HG03521 (cell line): ENCODE data around the gene FBLN7.

ENCODE experiments used
- ATAC-seq: cut with Tn5 transposase; IDR thresholded peaks from one replicate; pipeline ENCODE4 v1.9.1; 2021; ENCODE audit warnings: mild to moderate bottlenecking, moderate library complexity; ENCODE audit not compliant: unreplicated experiment

The FBLN7 gene

DNA sequence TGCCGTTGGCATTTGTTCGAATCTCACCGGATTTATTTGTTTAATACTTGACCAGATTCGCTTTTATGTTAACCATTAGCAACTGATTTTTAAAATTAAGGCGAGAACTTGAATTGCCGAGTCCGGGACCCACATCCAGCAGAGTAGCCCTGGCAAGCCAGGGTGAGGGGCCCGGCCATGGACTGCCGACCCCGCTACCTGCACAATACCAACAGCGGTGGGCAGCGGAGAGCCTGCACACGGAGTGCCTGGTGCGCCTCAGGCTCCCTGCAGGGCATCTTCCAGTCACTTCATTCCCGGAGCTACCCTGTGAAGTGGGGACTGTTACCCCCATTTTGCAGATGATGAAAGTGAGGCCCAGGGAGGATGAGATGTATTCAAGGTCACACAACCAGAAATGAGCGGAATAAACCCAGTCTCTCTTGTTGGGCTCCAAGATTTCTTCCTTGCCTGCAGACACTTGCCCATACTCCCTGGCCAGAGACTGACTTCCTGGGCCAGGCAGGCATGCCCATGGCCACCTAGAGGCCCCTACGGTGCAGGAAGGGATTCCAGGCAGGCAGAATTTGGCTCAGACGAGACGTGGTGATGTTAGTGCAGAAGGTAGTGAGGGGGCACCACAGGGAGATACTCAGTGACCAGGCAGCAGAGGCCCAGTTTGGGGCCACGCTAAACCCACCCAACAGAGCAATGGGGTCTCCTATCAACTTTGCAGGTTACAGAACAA, 2.9 kb downstream of the FBLN7 start:
- no peak for ATAC-seq

DNA sequence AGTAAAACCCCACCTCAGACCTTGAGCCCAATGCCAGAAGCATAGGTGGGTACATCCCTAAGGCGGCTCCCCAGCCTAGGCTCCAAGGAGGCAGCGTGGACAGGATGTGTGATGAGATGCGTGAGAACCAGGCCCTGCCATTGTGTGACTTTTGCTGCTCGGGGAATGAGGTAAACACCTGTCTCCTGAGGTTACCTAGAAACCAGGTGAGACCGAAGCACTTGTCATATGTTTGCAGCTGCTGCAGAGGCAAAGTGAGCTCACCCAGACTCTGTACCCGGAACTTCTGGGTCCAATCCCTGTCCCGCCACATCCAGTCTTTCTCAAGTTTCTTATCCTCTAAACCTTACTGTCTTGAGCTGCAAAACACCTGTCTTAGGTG, 3.4 kb downstream of the FBLN7 start:
- ATAC-seq = no peak

DNA sequence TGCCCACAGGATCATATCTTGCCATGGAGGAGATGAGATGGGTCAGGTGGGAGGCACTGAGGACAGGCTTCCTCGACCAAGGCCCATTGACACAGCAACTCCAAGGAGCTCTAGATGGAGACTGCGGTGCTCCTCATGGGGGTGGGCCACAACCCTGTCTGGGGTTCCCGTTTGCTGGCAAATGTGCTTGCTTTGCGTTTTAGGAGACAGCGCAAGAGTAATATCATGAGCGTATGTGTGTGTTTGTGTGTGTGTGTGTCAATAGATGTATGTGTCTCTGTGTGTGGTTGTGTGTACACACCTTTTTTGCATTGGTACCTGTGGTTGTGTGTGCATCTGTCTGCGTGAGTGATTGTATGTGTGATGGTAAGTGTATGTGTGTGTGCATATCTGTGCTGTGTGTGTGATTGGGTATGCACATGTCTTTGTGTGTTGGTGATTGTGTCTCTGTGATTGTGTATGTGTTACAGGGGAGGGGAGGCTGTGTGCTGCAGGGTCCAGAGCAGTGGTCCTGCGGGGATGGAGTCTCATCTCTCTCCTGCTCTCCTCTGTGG, 4.4 kb downstream of the FBLN7 start:
- ATAC-seq = no peak

DNA sequence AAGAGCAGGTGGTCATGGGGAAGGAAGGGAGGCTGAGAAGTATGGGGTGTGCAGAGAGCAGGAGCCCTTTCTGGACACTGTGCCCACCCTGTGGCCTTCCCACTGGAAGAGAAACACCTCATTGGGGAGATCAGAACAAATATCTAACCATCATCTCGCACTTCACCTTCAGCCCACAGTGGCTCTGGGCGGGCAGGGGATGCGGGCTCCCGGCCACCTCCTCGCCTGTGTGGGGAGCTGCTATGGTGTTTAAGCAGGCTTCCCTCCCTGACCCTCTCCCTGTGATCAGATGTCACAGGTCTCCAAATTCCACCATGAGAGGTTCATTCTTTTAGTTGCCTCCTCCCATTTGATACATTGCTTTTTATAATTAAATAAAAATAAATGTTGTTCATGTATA, 5.0 kb downstream of the FBLN7 start:
- no peak for ATAC-seq

DNA sequence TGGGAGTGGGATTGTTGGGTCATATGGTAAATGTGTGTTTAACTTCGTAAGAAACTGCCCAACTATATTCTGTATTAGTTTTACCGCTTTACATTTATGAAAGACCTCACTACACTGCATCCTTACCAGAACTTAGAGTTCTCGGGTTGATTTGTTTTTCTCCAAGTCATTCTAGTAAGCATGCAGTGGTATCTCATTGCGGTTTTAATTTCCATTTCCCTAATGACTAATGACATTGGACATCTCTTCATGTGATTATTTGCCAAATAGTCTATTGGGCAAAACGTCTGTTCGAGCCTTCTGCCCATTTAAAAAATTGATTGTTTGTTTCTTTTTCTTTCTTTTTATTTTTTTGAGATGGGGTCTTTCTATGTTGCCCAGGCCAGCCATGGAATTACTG, 6.8 kb downstream of the FBLN7 start:
- no peak for ATAC-seq

DNA sequence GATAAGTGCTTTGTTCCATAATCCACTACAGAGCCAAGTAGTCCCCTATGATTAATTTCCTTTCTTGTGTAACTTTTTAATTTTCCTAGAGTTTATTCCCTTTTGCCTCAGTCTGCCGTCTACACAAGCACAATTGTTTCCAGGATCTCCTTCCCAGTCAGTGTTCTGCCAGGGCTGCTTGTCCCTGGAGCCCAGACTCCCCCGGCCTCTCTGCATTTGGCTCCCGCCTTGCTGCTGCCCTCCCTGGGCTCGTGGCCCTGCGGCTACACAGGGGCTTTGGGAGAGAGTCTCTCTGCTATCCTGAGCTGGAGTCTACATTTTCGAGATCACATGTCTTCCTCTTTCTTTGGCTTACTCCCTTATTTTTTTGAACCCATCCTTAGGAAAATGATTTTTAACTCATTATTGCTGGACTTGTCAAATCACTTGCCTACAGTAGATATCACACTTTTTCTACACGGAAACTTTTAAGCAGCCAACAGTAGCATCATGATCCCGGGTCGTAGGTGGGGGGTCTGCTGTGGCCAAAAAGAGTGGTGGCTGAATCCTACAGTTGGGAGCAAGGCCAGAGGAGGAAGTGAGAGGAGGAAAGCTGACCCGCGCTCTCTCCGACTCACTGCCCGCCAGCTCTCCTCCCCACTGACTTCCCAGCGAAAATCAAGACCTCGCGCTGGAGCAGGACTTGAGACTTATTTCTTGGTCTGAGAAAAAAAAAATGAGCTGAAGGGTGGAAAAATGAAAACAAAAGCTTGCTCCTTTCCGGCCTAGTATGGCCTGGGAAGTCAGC, 9.4 kb downstream of the FBLN7 start:
- ATAC-seq = no peak

DNA sequence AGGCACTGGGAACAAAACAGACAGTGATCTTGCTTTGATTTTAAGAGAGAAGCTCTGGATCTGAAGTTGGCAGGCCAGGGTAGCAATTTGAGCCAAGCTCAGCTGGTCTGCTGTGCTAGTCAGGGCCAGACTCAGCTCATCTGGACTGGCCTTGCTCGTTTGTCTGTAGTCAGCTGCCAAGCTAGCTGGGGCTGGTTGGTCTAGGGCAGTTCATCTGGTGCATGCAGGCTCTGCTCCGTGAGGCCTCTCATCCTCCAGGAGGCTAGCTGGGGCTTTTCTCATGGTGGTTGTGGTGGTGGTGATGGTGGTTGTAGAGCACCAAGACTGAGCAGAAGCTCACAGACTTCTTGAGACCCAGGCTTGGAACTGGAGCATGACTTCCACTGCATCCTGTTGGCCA, 10.3 kb downstream of the FBLN7 start:
- no peak for ATAC-seq

DNA sequence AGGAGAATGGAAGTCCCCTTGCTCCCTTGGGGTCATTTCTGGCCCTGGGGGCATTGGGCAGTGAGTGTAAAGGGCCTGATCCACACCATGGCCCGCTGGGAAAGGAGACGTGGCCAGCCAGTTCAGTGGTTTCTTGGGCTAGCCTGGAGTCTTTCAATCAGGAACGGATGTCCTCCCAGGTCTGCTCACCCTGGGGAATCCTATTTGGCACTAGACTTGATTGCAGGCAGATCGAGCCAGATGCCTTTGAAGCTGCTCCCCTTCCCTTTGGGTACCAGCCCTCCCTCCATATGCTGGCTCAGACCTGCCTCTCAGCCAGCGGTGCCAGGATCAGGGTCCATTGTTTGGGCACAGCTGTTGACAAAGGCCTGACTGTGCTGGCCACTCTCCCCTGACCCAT, 11.0 kb downstream of the FBLN7 start:
- ATAC-seq = no peak

DNA sequence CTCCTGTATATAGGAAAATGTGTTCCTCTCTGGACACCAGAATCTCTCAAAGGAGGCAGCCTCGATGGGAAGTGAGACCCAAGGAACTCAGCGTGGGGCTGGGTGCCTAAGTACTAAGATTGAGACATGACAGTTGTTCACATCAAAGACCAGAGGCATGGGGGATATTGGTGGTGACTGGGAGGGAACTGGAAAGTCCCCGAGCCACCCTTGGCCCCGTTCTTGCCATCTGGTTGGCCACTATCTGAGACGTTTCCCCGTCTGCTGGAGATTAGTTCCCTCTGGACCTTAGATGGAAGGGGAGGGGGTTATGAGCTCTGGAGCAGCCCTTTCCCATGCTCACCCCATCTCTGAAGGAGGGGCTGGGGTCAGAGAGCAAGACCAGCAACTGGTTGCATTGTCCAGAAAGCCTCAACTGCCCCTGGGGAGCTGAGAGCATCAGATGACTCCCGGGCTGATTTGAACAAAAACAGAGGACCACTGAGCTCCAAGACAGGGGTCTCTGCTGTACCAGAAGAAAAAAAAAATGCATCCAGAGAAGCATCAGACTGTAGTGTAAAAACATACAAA, 11.8 kb downstream of the FBLN7 start:
- ATAC-seq = no peak

DNA sequence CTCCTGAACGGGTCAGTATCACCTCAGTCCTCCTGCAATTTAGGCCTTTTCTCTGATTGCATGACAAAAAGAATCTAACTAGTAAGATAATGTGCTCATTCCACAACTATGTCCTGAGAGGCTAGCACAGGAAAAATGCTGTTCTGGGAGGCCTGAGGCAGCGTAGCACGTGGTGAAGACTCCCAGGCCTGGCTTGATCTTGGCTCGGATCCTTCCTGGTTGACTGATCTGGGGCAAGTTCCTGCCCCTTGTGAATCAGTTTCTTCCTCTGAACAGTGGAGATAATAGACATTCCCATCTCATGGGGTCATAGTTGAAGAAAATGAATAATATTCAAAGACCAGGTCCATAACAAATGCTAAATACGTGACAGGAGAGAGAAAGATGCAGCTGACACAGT, 12.3 kb downstream of the FBLN7 start:
- no peak for ATAC-seq

DNA sequence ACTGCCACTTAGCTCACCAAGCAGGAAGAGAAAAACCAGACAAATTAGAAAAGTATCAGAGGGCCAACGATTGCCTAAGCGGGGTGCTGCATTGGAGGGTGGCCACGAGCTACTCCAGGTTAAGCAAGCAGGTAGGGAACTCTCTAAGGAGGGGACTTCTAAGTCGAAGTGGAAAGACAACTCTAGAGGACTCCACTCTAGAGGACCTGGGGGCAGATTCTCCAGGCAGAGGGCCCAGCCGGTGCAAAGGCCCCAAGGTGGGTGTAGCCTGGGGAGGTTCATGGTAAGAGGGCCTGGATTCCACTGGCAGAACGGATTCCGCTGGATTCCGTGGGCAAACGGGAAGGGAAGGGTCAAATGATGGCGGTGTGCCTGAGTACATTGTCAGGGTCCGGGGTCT, 12.7 kb downstream of the FBLN7 start:
- ATAC-seq = no peak

DNA sequence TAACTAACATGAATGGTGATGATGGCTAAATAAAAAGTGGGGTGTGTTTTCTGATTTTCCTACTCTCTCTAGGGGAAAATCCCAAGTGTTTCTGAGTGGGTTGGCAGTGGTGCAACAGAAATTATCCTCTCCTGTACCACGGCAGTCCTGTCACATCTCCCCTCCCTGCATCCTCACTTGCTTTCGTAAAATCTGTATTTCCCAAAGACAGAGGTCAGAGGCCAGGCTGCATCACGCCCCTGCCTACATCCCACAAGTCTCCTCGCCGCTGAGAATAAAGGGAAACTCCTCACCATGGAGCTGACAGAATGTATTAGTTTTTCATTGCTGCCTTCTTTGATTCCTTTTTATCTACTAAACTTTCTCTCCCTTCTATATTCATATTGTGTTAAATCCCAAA, 13.1 kb downstream of the FBLN7 start:
- no peak for ATAC-seq

DNA sequence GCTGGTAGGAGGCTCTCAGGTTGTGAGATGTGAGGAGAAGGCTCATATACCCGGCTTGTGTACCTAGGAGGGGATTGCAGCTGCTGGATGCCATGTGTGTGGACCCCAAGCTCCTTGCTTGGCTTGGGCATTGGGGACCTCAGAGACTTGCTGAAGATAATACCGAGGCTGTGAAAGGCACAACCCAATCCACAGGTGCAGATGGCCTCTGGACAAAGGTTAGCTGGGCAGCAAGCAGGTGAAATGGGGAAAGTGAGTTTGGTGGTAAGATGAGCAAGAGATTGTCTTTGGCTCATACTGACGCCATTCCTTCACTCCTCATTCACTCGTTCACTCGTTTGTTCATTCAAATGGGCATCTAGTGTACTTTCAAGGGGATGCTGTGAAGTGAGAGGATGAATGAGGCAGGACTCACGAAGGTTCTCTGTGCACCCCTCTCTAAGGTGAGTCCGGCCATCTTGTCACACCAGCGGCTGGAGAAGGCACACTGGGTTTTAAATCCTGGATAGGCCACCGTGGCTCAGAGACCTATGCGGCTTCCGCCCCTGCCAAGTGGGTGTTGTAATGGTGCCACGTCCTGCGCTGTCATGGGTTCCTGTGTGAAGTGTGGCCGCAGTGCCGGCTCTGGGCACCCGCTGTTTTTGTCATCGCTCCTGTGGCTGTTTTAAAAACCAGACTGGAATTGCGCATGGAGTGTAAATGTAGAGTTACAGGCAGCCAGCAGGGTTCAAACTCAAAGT, 13.7 kb downstream of the FBLN7 start:
- no peak for ATAC-seq

DNA sequence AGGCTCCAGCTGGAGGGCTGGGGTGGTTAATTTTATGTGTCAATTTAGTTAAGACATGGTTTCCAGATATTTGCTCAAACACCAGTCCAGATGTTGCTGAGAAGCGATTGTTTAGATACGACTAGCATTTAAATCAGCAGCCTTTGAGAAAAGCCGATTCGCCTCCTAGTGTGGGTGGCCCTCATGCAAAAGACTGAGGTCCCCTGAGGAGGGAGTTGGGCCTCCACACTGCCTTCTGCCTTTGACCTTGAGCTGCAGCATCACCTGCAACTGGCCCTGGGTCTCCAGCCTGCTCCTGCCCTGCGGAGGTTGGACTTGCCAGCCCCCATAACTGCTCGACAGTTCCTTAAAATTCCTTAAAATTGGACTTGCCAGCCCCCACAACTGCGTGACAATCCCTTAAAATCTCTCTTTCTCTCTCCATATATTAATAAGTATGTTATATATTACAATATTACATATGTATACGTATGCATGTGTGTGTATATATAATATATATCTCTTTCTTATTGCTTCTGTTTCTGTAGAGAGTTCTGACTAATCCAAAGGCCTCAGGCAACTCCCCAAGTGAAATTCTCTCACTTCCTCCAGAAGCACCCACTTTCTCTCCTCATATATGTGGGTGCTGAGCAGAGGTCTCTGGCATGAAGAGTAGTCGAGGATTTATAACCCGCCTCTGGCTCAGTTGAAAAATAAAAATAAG, 14.4 kb downstream of the FBLN7 start:
- ATAC-seq = no peak

DNA sequence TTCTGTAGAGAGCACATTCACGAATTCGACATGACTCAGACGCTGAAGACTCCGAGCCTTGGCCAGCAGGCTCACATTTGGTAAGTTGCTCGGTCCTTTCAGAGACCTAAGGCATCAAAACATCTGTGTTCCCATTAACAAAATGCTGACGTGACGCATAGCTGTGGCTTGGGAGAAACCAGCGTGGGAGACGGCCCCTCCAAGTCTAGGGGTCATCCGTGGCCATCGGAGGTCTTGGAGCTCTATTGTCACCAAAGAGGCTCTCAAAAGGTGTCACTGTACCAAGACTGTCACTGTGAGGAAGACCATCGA, 14.9 kb downstream of the FBLN7 start:
- ATAC-seq = no peak

DNA sequence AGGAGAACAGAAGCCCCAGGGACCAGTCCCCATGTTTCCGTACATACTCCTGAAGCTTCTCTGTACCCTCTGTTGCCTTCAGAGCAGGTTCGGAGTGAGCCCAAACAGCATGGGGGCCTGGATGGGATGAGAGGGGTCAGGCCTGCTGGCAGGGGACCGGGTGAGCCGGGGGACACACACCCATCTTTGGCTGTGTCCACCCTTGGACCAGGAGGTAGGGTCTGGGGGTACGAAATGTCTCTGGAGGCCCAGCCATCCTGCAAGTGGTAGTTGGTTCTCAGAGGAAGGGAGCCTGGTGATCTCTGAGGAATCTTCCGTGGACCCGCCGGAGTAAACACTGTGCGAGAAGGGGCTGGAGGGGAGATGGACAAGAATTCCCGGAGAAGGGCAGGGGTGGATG, 15.3 kb downstream of the FBLN7 start:
- no peak for ATAC-seq

DNA sequence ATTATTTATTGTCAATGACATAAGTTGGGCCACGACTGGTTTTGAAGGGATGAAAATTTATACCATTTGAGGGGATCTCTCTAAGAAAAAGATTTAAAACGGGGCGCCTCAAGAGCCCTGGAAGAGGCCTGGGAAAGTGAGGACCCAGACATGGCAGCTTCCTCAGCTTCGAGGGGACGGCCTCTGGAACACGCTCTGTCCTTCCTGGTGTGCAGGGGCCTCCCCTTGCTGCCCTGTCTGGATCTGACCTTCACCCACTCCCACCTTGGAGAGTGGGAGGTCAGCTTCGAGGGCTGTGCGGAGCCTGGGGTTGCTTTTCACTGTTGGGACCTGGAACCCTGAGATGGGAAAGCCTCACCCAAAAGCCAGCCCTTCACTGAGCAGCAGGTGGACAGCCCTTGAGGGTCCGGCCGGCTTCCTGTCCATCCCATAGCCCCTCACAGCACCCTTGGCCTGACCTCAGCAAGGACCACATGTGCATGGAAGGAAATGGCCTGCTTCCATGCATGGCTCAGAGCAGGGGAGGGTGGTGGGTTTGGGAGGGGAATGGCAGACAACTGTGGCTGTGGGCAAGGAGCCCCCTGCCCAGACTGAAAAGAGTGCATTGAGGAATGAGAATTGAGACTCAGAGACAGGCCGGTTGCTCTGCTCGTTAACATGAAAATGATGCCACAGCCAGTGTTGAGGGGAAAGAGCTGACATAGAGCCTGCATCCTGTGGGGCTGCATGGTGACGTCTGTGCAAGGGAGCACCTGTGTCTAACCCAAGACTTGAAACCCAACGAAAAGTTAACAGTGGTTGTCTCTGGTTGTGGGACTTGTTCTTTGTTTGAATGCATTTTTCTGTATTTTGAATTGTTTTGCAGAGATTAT, 16.3 kb downstream of the FBLN7 start:
- no peak for ATAC-seq

DNA sequence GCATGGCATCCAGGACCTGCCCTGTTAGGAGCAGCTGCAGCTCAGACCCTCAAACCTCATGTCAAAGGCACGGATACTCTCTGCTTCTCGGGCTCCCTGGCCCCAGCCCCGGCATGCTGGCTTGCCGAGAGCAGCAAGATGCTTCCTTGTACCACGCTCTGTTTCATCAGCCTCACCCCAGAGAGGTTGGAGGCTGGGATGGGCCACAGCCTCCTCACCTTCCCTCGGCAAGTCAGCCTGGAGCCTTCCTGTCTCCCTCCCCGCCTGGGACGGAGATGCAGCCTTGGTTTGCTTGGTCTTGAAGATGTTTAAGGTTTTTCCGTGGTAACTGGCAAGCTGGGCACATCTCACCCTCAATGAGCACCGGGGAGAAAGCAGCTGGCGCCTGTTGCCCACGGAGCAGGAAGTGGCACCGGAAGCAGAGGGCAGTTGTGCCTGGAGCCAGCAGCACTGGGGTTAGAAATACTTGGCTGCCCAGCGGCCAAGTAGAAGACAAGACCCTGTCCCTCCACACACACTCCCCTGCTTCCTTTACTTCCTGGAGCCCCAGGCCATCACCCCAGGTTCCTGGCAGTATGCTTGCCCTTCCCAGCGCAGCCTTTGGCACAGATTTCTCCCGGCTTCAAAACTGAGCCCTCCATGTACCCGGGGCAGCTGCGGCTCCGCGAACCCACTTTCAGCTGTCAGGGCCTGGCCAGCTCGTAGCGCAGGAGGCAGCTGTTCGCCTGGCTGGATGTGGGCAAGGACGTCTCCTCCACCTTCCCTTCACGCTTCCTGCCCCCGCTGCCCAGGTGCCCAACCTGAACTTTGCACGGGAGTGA, 17.4 kb downstream of the FBLN7 start:
- ATAC-seq = no peak
